H1 (cell line): Measurements from ENCODE around the gene GLRA2. TPM values are rescaled to one million over a fixed set of nuclear protein-coding genes. Genes with fewer than 3 reads are reported as not detected.

Experiments
- EGR1 ChIP-seq: IDR thresholded peaks from 2 replicates; pipeline ENCODE4 v1.6.1; 2011; ENCODE audit warnings: low read depth, low read length, borderline replicate concordance
- RBBP5 ChIP-seq: IDR thresholded peaks from 2 replicates; pipeline ENCODE4 v1.7.1; 2012; ENCODE audit warnings: low read depth, mild to moderate bottlenecking, inconsistent platforms, low read length, moderate library complexity, borderline replicate concordance
- TBP ChIP-seq: IDR thresholded peaks from 2 replicates; pipeline ENCODE4 v1.6.1; 2011; ENCODE audit warnings: low read depth, low read length, improper control_type of control experiment
- polyA plus RNA-seq, 7 experiments: library from polyadenylated mRNA; depleted of rRNA in 3 of 7; stranded (reverse) in 5 of 7; unstranded in 2 of 7; fragments of >200 nt in 5 of 7; fragments of 200-250 nt in 2 of 7; gene quantifications; 1 replicate in 5 of 7; 2 replicates in 1 of 7; 4 replicates in 1 of 7; pipeline versions ENCODE4 v1.2.1 to v1.2.3, GENCODE V29; 2011 to 2013; ENCODE audit warnings: missing spikeins in 2 of 7, mixed read lengths in 2 of 7
- total RNA-seq: library from RNA; stranded (reverse); fragmentation: NEBNext Ultra II Directional; extraction: Animal tissue kit (Norgen Biotek cat#: 25700); gene quantifications from 2 replicates; pipeline ENCODE4 v1.2.1, GENCODE V29; 2021

The GLRA2 gene
- total and polyA plus RNA-seq, 2 of the 8 experiments (the other 6 are each of a cell fraction or from before 2014, with no cell fraction given) = not detected

GRCh38 chrX:14598330-14598729 lies 69.0 kb downstream of the GLRA2 start (continued):
- TF ChIP-seq EGR1 = no peak
- TF ChIP-seq RBBP5 = no peak
- no peak for TF ChIP-seq TBP
